Middle frontal gyrus (tissue), 1 donor: Measurements from ENCODE around the gene ARHGAP28.

Experiments
- DNase-seq: peaks from one replicate; pipeline ENCODE4 v3.0.0-alpha.2; 2015; ENCODE audit warnings: low spot score; ENCODE audit errors: extremely low spot score

ARHGAP28 gene

DNA sequence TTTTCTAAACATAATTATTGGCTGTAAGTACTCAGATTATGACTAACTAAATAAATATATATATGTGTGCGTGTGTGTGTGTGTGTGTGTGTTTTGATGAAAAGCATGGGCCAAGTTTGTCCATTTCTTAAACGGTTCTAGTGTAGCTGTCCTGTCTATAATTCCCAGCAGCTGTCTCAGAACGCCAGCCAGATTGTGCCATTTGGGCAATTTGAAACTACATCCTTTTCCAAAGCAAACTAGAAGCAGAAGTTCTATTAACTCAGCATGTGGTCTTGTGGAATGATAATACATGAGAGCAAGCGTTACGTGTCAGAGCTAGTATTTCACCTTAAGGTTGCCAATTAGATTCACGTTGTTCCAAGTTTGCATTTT lies 1.7 kb downstream of the ARHGAP28 start:
- DNase-seq: no peak

DNA sequence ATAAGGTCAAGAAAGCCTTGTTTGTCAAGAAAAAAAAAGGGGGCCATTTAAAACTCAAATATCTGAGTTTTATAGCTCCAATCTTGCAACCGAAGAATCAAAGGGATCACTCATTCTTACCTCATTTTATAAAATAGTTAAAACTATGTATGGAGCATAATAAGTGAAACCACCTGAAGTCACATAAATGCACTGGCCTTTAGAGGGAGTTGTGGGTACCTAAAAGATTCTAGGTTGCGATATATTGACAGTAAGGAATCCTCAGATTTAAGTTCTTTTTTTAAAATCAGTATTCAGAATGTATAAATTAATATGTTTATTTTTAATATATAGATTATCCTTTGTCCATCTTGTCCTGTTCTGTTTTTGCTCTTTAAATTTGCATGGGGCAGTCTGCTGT lies 3.4 kb downstream of the ARHGAP28 start:
- no peak for DNase-seq

DNA sequence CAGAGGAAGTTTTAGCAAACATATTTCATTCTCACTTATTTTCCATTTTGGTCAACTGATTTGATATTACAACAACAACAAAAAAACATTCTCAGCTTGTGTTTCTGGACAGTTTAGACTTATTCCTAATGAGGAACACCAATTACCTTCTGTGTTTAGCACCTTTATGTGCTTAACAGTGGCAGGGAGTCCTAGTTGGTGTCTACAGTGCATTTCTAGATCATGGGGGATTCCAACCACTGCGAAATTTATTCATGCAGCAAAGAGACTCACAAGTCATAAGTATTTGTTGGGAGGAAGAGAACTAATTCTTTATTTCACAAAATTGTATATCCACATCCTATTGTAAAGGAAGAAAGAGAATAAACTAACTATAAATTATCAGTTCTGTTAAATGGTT lies 4.2 kb downstream of the ARHGAP28 start:
- no peak for DNase-seq

DNA sequence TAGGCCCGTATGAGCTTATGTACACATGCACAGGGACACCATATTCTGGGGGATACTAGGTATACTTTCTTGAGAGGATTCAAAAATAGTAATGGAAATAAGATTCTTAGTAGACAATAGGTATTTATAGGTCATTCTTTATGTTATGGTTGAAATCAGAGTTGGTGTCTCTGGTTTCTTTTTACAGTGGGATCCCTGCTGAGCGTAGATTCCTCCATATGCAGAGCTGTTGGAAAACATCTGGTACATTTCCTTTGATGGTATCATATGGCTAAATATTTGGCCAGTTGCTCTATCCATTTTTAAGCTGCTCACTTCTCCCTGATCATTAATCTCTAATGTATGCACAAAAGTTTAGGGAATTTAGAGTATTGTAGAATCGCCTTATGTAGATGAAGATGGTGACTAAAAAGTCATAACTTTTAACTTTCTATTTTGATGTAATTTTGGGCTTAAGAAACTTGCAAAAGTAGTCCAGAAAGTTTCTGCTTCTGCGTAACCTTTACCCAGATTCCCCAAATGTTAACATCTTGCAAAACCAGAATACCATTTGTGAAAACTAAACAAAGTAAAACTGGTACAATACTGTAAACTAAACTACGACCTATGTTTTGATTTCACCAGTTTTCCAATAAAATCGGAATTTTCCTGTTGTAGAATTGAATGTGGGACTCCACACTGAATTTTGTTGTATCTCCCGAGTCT lies 5.4 kb downstream of the ARHGAP28 start:
- DNase-seq: no peak

DNA sequence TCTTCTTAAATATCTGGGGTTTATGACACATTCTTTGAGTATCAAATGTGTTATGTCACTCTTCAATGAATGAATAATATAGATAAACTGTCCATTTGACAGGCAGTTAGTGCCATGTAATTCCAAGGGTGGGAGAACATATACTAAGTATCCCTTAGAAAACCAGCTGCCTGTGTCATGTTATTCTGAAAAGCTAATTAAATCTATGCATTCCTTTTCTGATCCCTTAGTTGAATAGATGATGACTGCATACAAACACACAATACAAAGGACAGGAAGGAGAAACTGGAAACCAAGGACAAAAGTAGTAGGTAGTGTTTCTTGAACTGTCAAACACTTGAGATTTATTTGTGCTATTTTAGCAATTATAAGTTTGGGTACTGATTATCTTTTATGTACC lies 8.3 kb downstream of the ARHGAP28 start:
- no peak for DNase-seq

DNA sequence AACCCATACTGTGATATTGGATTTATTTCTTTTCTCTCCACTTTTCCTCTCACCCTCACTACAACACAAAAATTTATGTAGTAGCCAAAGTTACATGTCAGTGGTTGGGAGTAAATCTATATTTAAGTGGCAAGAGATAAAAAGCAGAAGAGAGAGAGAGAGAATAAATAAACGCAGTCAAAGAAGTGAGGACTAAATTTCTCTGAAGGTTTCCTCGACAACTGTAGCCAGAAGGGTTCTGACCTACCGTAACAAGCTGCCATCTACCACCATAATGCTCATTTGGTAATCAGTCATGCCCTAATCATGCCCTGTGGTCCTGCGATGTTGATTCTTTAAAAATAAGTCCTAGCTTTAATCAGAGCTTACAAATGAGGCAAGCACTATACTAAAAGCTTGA lies 9.1 kb downstream of the ARHGAP28 start:
- no peak for DNase-seq

DNA sequence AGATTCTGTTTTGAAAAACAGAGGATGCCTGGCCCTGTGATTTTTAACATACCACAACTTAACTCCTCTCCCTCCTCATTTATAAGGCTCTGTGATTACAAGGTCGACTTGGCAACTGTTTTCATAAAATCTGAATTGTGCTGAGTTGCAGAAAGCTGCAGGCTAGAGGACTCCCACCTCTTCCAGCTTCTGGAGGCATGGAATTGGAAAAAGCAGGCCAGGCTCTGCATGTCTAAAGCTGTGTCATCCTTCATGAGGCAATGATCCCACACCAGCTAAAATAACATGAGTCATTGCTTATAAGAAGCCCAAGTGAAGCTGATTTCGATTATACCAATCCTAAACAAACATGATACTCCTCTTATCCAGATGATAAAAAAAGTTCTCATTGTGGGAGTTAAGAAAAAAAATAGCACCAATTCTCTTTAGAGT lies 11.7 kb downstream of the ARHGAP28 start:
- DNase-seq: no peak

DNA sequence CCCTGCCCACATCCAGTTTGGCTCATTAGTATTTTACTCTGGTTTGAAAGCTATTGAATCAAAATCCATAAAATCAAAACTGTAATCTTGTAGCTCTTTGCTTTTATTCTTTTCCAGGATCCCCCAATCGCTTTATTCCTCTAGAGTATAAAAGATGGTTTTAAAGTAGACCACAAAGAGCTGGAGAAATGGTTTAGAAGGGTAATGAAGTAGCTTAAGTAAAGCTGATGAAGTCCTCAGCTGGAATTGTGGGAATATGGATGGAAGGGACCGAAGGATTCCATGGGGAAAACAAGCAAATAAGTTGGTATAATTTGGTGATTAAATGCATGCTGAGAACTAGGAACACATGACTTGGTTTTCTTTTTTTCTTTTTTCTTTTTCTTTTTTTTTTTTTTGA lies 12.3 kb downstream of the ARHGAP28 start:
- no peak for DNase-seq

DNA sequence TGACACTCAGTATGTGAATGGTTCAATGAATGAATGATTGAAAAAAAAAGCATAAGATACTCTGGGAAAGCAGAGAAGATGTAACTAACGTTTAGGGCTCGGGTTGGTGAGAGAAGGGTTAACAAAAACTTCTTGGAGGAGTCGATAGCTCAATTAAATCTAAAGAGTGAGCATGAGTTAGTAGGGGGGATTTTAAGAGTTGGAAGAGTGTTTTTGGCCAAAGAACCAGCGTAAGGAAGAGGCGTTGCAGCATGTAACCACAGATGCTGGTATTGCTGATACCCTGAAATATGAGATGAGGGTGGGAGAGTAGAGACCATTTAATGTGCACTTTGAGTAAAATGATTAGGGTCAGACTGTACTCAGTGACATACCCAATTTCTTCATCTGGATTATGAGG lies 14.5 kb downstream of the ARHGAP28 start:
- no peak for DNase-seq

DNA sequence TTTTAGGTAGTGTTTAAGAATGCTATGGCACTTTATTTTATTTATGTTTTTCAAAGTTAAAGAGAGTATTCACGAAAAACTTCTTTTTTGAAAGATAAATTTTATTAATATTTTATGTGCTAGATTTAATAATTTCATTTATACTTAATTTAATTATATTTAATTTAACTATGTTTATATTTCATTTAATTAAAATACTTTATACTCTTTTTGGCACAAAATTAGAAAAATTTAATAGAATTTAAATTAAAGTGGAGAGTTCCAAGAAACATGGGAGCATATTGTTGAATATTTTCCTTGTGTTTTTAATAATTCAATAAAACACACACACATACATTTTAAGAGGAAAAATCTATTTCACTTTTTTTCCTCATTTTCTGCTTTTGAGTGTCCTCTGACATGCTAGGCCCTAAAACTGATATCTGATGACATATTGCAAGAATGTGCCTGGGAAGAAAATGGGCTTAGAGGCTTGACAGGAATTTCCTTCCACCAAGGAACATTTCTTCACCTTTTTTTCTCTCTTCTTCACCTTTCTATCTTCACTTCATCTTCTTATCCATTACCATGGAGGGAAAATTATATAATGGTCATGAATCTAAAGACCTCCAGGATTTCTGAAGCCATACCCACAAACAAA lies 15.4 kb downstream of the ARHGAP28 start:
- no peak for DNase-seq

DNA sequence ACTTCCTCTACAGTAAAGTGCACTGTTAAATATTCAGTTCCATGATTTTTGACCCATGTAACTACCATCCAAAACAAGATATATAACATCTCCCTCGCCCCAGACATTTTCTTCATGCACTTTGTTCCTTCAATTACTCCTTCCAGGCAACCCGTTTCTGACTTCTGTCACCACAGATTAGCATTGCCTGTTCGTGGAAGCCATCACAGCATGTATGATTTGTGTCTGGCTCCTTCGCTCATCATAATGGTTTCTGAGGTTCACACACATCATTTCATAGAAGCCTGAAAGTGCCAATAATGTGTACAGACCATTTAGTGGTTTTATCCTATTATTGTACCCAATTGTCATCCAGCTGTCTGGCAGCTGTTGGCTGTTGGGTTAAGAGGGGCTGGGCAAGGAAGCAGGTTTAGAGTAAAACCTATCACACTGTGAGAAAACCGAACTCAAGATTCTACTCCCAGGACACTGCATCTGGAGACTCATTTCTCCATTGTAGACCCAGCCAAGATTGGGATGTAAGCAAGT lies 16.1 kb downstream of the ARHGAP28 start:
- DNase-seq: no peak

DNA sequence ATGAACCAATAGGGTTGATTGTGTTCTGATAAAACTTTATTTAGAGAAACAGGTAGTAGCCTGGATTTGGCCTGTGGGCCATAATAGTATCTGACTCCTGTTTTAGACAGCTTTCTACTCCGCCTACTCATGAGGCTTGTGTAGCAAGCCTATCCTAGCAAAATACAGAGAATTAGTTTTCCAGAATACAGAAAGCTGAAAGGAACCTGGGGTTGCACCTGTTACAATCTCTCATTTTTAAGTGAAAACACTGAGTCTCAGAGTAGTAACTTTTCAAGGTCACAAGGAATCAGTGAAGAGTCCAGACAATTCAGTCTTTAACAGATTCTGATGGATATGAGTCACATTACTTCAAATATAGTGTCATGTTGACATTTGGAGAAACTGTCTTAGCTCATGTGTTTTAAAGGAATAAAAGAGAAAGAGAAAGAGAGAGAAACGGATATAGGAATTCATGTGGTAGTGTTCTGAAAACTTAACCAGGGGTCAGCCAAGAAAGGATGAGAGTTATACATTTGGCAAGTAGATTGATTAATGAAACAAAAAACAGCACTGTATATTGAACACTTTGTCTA lies 17.0 kb downstream of the ARHGAP28 start:
- no peak for DNase-seq

DNA sequence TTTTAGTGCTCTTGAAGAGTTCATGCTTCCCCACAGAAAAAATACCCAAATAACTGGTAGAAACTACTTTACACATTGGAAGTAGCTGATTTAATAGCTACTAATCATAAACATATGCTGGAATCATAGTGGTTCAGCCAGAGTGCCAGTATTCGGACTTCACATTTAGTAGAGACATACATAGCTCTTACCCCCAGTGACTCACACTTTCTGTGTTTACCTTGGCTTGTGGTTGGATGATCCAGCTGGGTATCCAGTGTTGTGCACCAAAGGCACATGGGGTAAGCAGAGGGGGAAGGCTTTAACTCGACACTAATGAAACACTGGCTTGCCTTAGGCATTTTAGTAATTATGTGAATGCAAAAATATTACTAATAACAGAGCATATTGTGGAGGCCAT lies 18.1 kb downstream of the ARHGAP28 start:
- DNase-seq: no peak

DNA sequence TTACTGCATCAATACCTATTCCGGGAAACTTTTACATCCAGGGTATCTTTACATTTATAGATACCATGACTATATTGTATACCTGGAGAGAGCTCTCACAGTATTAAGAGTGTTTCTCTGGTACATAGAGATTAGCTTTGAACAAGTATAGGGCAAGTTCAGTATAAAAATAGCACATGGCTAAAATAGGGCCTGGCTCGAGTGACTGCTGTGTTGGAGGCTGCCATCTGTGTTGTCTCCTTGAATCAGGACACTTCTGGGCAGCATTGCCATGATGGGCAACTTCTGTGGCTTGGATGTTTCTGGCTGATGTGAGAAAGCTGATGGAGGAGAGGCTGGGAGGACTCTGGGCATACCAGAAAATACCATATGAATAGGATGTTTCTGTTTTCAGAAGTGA lies 18.7 kb downstream of the ARHGAP28 start:
- no peak for DNase-seq

DNA sequence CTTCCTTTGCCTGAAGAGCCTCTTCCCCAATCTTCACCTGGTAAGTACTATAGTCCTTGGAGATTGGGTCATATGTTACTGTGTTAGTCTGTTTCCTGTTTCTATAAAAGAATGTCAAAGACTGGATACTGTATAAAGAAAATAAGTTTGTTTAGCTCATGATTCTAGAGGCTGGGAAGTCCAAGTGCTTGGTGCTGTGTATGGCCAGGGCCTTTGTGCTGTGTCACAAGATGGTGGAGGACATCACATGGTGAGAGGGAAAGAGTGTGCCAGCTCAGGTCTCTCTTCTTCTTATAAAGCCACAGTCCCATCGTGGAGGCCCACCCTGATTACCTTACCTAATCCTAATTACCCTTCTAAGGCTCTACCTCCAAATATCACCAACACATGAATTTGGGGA lies 20.9 kb downstream of the ARHGAP28 start:
- DNase-seq: no peak

DNA sequence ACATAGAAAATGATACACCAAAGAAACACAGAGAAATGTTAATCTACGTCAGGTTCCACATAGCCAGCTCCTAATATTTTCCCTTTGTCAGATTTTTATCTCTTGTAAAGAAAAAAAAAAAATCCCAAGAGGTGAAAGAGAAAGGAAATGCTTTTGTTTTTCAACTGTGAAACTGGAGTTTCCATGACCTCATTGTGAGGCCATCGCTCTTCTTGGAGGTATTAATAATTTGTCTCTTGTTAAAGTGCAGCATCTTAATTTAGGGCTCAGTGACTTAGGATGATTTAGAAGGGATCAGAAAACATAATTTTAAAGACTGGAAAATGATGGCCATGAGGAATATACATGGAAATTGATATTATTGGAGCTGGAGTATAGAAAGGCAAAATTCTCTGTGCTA lies 21.7 kb downstream of the ARHGAP28 start:
- DNase-seq: no peak

DNA sequence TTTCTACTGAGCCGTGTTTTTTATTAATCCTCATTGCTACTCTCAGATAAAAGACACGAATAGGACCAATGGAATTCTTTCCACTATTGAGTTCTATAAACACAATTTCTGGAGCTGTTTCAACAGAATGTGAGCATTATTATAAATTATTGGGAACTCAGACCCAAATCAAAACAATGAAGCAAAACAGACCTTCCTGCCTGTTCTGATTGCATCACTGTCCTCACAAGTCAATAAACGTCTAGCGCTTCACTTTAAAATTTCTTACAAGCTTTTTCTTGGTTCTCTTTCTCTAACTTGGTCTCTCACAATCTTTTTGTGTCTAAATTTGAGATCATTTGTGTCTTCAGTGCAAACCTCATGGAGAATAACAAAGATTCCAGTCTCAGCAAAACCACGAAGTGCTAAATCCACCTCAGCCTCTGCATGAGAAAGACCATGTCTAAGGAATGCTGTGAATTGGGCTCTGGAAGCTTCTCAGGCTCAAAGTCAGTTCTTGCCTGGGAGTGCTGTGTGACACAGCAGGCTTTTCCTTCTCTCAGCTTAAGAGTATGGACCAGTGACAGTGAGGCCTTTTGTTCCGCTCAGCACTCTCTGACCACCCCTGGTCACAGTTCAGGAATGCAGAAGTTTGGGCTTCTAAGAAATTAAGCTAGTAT lies 22.8 kb downstream of the ARHGAP28 start:
- DNase-seq: no peak

DNA sequence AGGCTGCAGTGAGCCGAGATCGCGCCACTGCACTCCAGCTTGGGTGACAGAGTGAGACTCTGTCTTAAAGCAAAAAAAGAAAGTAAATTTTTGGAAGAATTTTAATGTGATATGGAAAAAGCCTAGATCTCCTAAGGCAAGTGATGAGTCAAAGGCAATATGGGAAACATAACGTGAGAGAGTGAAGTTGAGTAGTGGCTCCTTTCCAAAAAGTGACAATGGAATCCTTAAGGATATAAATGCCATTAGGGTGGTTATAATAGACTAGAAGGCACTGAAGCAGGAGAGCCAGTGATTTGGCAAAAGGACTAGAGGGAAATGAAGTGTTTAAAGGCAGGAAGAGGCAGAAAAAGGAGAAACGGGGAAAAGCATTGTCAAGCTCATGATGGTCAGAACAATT lies 25.6 kb downstream of the ARHGAP28 start:
- no peak for DNase-seq

DNA sequence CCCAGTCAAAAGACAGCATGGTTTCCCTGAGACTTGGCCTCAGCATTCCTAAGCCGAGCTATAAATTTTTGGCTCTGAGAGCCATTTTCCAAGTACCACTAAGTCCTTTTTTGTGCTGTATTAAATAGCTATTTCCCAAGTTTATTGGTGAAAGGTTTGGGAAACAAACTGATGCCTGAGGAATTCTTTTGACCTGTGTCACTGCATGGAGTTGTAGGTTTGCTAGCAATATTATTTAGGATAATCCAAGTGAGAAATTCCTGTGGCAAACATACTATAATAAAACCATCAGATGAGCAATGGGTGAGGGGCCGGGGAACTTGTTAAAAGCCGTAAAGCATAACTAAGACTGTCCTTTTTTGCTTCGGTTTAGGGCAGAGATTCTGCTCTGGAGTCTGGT lies 28.4 kb downstream of the ARHGAP28 start:
- DNase-seq: no peak

DNA sequence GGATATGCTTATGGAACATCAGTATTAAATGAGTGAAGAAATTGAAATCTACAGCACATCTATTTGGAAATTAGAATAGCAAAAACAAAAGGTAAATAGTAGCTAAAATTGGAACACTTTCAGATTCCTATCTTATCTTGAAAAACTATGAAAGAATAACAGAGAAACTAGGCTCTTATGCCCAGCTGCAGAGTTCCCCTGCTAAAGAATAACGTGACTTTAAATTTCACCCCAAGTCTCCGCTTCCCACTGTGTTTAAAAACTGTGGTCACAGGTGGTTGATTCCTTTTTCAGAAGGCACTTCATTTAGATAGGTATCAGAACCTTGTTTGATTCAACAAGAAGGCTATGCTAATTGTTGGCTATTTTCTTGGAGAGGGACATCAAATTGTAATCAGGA lies 30.1 kb downstream of the ARHGAP28 start:
- DNase-seq: no peak

DNA sequence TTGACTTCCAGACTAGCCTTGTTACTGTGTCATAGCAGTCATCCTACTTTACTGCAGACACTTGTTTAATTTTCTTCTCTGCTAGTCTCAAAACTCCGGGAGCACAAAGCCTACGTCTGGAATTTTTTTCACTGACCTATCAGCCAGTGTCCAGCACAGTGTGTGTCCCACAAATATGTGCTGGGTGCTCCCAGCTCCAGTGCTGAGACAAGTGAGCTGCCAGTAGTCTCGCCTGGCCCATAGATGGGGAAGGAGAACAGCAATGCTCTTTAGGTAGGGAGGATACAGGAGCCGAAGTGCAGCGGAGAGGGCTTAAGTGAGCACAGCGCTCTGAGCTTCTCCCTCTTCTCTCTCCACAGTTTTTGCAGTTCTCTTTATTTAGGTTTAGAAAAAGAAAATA lies 34.0 kb downstream of the ARHGAP28 start:
- no peak for DNase-seq

DNA sequence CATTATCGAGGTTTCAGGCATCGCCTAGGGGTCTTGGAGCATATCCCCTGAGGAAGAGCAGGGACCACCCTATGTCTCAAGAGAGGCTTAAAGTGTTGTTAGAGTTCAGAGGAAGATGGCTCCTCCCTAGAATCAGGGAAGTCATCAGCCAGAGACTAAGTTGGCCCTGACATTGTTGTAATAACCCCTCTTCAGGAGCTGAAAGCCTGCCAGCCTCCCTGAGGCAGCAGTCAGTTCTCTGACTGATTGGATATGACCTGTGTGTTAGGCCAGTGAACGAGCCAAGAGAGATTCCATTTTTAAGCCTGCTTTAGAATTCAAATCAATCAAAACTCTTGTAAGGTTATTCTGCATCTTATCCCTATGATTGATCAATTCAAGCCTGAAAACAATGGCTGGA lies 34.9 kb downstream of the ARHGAP28 start:
- no peak for DNase-seq
